ENCODE measurements around the gene TLNRD1.

- TF ChIP-seq CTCF (IDR thresholded peaks at IDR 0.05; ENCODE audit: low read depth, low read length) (no peak), EZH2phosphoT487 (IDR thresholded peaks at IDR 0.05; ENCODE audit: low read depth) (no peak)
Measured at GRCh38 chr15:80985981-80986380, 14.7 kb upstream of the TLNRD1 start.

Measured in OCI-LY3 (cell line).